Astrocyte (in vitro differentiated cells and primary cell): Measurements from ENCODE around the gene PTPN1.

Experiments used
- CTCF ChIP-seq: IDR thresholded peaks from 2 replicates; pipeline ENCODE4 v1.5.1; 2011; ENCODE audit warnings: low read depth, mild to moderate bottlenecking, inconsistent platforms, low read length, moderate library complexity; ENCODE audit not compliant: insufficient read depth
- EZH2 ChIP-seq: IDR thresholded peaks from 2 replicates; pipeline ENCODE4 v1.6.1; 2012; ENCODE audit warnings: mild to moderate bottlenecking, low read length, inconsistent platforms; ENCODE audit not compliant: insufficient read depth

- TF ChIP-seq CTCF (no peak), EZH2 (no peak)
Observed at GRCh38 chr20:50527068-50527605, 17.0 kb downstream of the PTPN1 start.
